Measurements from ENCODE around the gene RALGDS. TPM values are rescaled to one million over a fixed set of nuclear protein-coding genes. Genes with fewer than 3 reads are reported as not detected.

Gene RALGDS
- total RNA-seq, 1 donor = 59.0 TPM

DNA sequence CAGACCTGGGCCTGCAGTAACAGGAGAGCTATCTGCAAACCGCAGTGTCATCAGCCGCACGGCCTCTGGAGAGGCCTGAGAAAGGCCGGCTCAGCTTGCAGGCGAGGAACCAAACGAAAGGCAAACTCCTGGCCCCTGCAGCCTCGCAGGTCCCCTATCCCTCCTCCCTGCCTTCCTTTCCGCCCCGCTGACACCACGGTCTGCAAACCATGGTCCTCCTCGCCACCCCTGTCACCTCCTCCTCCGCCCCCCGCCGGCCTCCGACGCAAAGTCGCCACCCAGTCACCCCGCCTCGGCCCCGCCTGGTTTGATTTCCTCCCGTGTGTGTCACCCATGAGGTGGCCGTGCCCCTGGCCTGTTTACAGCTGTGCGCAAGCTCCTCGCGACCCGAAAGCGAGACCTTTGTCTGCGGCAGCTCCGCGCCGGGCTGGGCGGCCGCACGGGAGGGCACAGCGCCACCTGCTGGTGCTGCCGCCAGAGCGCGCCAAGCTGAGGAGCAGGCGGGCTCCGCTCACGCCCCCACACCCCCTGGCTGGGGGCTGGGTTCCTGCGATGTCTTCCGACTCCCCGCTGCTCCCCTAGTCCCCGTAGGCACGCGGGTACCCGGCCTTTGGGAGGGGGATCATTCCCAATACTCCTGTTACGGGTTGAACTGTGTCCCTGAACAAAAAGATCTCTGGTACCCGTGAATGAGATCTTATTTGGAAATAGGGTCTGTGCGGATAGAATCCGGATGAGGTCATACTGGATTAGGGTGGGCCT is 23.3 kb upstream of the RALGDS start:
- Histone ChIP-seq H3K4me3 (ENCODE audit: low read length) (peak overlapping the region; percentile 17), H3K4me1 (ENCODE audit: insufficient read depth, low read length) (peaks cover 64% of the 10 kb centered on the region), H3K27me3 (ENCODE audit: insufficient read depth, low read length) (no peaks in the 10 kb centered on the region), H3K9me3 (ENCODE audit: low read depth, low read length) (no peaks in the 10 kb centered on the region)

DNA sequence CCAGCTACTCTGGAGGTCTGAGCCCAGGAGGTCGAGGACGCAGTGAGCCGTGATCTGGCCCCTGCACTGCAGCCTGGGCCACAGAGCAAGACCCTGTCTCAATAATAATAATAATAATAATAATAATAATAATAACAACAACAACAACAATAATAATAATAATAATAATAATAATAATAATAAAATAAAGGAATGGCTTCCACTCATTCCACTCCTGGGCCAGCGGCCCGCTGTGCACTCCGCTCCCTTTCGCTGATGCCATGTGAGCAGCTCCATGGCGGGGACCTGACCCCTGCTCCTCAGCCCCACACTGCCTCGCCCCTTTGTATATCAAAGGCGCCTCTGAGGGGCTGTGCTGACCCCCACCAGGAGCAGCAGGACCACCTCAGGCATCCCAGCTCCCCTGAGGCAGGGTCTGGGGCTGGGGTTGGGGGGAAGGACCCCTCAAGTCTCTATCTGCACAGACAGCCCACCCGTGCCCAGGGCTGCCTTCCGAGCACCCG is 22.6 kb upstream of the RALGDS start:
- Histone ChIP-seq H3K9me3 (ENCODE audit: low read depth, low read length) (no peaks in the 10 kb centered on the region), H3K27me3 (ENCODE audit: insufficient read depth, low read length) (no peaks in the 10 kb centered on the region), H3K4me3 (ENCODE audit: low read length) (no peak overlapping the region), H3K4me1 (ENCODE audit: insufficient read depth, low read length) (peaks cover 63% of the 10 kb centered on the region)

DNA sequence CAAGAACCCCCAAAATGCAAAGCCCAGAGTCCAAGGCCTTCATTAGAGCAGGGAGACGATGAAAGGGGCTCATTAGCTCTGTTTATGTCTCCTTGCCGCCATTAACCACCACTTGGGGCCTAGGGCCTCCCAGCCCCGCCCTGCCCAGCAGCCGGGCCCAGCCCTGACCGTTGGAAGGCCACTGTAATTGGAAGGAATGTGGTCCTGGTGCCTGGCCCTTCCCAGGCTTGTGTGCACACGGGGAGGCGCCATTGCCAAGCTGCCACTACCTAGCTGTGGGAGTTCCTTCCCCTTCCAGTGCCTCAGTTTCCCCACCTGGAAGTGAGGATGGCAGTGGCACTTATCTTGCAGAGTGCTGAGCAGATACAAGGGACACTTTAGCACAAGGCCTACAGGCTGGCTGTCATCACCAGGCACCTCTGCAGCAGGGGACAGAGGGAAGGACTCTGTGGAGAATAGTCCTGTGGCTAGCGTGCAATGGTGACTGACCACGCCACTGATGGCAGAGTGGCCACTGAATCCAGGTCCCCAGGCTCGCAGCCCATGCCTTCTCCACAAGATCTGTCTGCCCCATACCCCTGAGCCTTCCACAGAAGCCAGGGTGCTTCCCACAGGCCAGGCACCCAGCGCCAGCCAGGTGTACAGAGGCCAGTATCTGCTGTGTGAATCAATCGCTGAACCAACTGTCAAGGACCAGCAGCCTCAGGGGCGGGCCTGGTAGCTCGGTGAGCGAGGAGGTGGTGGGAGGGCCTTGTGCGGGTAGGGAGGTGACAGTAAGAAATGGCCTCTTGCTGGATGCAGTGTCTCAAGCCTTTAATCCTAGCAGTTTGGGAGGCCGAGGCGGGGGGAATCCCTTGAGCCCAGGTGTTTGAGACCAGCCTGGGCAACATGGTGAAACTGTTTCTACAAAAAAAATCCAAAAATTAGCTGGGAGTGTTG is 21.9 kb upstream of the RALGDS start:
- Histone ChIP-seq H3K27me3 (ENCODE audit: insufficient read depth, low read length) (no peaks in the 10 kb centered on the region), H3K9me3 (ENCODE audit: low read depth, low read length) (no peaks in the 10 kb centered on the region), H3K4me1 (ENCODE audit: insufficient read depth, low read length) (peaks cover 58% of the 10 kb centered on the region), H3K4me3 (ENCODE audit: low read length) (no peak overlapping the region)

DNA sequence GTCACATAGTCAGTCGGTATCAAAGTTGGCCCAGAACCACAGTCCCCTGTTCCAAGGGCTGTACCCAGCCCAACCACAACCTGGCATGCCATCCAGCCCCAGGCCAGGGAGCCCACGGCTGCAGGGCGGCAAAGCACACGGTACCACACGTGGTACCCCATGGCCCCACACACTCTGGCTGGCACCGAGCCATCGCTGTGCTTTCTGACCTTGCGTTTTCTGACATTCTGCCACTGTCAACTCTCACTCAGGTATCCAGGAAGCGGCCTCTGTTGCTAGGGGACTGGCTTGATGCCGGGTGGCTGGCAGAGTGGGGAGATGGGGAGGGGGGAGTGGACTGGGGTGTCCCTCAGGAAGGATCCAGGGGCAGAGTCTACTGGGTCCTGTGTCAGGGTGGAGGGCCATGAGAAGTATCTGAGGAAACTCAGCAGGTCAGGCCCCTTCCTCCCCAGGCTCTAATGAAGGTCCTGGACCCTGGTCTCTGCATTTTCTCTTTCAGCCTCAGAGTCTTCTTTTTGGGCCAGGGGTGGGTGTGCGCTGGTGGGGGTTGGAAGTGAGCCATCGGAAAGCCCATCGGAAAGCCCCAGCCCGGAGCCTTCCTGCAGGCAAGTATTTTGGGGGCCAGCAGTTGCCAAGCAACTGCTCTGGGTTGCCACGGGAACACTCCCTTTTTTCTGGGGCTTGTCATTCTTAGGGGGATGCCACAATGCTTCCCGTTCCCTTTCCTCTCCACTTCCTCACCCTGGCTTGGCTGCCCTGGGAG is 21.0 kb upstream of the RALGDS start:
- Histone ChIP-seq H3K27me3 (ENCODE audit: insufficient read depth, low read length) (no peaks in the 10 kb centered on the region), H3K4me3 (ENCODE audit: low read length) (no peak overlapping the region), H3K9me3 (ENCODE audit: low read depth, low read length) (no peaks in the 10 kb centered on the region), H3K4me1 (ENCODE audit: insufficient read depth, low read length) (peaks cover 52% of the 10 kb centered on the region)

DNA sequence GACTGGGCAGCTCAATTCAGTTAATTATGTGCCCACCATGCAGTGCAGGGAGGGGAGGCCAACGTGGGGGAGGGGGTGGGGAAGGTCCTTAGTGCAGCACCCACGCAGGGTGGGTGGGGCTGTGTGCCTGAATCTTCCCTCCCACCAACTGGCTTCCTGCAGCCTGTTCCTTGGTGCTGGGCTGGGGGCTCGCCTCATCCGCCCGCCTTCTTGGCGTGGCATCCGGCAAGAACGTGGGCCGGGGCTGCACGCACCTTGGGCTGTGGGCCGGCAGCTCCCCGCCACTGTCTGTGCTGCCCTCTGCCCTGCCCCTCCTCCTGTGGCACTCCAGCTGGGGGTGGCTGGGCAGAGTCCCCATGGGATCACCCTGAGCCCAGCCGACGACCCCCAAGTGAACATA is 19.6 kb upstream of the RALGDS start:
- Histone ChIP-seq H3K27me3 (ENCODE audit: insufficient read depth, low read length) (no peaks in the 10 kb centered on the region), H3K4me1 (ENCODE audit: insufficient read depth, low read length) (peaks cover 57% of the 10 kb centered on the region), H3K4me3 (ENCODE audit: low read length) (no peak overlapping the region), H3K9me3 (ENCODE audit: low read depth, low read length) (no peaks in the 10 kb centered on the region)

DNA sequence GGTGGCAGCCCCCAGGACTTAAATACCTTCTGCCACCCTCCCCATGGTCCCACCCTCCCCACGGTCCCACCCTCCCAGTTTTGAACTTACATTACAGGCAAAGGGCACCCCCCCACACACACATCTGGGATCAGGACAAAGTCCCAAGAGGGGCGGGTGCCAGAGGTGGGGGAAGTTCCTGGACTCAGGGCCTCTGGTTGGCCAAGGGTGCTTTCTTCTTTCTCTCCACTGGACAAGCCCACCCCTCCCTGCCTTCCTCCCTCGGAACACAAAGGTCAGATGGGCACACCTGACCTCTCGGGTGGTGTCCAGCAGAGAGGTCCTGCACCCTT is 19.1 kb upstream of the RALGDS start:
- H3K4me1 ChIP-seq (ENCODE audit: insufficient read depth, low read length) = peaks cover 62% of the 10 kb centered on the region
- H3K9me3 ChIP-seq (ENCODE audit: low read depth, low read length) = no peaks in the 10 kb centered on the region
- H3K4me3 ChIP-seq (ENCODE audit: low read length) = no peak overlapping the region
- no peaks in the 10 kb centered on the region for H3K27me3 ChIP-seq (ENCODE audit: insufficient read depth, low read length)

DNA sequence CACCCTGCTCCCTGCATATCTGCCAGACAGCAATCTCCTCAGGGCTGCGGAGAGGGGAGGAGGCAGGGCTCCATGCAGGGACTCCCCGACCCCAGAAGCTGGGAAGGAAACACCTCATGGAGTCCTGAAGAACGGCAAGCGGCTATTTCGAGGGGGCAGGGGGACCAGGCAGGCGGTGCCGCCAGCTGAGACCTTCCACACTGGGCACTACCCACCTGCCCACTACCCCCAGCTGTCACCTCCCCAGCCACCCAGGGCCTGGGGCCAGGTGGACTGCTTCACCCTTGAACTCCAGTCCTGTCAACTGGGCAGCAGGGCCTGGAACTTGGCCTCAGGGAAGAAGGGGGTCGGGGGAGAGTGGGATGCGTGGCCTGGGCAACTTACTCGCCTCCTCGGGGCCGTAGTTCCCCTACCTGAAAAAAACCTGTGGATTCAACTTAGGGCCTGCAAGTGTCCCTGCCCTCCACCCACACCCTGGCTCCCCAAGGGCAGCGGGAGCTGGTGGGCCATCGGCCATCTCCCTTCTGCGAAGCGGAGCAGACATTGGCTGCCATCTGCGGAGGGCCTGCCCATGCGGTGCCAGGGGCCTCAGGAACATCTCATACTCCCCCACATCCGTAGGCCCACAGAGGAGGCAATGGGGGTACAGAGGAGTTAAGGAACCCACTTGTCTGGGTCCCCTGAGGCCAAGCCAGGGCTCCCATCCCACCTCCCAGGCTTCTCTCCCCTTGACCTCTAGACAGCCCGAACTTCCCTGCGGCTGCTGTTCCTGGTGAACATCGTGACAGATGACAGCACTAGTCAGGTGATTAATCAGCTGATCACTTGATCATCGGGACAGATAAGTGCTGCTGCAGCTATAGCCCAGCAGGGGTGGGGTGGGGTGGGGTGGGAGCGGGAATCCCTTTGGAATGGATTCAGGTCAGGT is 18.5 kb upstream of the RALGDS start:
- Histone ChIP-seq H3K9me3 (ENCODE audit: low read depth, low read length) (no peaks in the 10 kb centered on the region), H3K4me3 (ENCODE audit: low read length) (no peak overlapping the region), H3K27me3 (ENCODE audit: insufficient read depth, low read length) (no peaks in the 10 kb centered on the region), H3K4me1 (ENCODE audit: insufficient read depth, low read length) (peaks cover 62% of the 10 kb centered on the region)

DNA sequence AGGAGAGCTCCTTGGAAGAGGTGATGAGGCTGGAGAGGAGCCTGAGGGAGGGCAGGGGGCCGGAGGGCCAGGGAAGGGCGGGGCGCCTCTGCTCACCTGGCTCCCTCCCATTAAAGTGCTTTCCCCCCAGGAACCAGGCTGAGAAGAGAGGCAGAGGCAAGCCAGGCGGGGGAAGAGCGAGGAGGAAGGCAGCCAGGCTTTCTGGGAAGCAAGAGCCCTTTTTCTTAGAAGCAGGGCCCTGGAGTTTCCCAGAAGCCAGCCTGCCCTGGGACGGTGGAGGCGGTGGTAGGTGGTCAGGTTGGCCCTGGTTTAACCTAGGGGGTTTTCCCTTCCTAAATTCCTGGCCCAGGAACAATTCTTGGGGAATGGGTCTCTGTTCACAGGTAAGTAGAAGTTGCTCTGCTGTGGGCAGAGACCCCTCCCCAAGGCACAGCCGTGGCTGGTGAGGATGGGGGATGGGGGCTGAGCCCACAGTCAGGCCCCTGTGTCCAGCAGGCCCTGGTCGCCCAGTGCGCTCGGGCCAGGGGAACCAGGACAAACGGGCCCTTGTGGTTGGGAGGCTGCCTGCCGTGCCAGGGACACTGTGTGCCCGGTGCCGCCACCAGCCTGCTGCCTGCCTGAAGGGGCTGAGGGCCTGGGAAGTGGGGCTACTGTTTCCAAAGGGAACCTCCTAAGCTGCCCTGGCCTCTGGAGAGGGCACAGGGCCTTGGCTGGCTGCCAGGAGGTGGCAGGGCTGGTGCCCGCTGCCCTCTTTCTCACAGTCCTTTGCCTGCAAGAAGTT is 16.6 kb upstream of the RALGDS start:
- no peaks in the 10 kb centered on the region for H3K9me3 ChIP-seq (ENCODE audit: low read depth, low read length)
- H3K4me1 ChIP-seq (ENCODE audit: insufficient read depth, low read length) = peaks cover 62% of the 10 kb centered on the region
- H3K27me3 ChIP-seq (ENCODE audit: insufficient read depth, low read length) = no peaks in the 10 kb centered on the region
- no peak overlapping the region for H3K4me3 ChIP-seq (ENCODE audit: low read length)

DNA sequence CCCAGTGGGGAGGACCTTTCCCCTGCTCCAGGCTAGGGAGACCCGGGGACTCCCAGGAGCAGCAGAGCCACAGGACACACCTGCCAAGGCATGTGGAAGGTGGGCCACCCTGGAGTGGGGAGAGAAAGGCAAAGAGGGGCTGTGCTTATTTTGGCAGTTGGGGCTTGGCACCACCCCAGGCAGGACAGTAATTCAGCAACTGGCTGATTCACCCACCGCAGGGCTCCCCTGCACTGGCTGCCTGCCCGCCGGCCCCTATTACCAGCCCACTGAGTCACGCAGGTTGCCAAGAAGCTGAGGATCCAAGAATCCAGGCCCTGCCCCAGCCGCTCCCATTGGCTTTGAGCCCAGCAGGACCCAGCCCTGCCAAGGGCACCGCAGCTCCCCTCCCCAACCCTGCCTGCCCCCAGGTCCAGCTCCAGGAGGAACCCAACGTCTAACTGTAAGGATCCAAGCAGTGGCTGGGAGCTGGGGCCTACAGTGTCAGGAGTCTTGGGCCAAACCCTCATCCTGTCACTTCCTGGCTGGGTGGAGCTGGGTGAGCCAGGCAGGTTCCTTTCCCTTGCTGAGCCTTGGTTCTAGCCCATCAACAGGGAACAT is 14.2 kb upstream of the RALGDS start:
- Histone ChIP-seq H3K4me1 (ENCODE audit: insufficient read depth, low read length) (peaks cover 56% of the 10 kb centered on the region), H3K4me3 (ENCODE audit: low read length) (no peak overlapping the region), H3K27me3 (ENCODE audit: insufficient read depth, low read length) (no peaks in the 10 kb centered on the region), H3K9me3 (ENCODE audit: low read depth, low read length) (no peaks in the 10 kb centered on the region)

DNA sequence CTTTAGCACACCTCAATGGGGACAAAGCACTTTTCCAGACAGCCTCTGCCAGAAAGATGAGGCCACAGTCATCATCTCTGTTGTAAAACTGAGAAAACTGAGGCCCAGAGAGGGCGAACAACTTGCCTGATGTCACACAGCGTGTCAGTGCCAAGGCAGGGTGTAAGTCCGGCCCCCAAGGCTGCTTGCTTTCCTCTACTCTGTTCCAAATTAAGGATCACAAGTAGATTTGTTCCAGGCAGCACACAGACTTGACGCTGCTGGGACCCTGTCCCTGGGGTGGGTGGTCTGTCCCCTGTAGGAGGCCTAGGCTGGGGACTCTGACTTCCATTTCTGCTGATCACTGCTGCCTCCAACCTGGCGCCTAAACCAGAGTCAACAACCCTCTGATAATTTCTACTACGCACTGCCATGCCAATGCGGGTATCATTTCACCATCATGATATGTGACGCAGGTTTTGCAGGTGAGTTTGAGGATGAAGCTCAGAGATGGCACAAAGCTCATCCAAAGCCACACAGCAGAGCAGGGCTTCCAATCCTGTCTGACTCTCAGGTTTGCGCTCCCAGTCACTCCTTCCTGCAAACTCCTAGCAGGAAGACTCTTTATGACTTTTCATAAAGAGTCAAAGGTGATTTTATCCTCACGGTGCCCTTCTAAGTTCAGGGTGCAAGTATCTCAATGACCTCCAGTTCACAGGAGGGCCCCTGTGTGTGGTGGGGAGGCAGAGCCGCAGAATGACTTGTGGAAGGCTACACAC is 13.5 kb upstream of the RALGDS start:
- no peaks in the 10 kb centered on the region for H3K9me3 ChIP-seq (ENCODE audit: low read depth, low read length)

DNA sequence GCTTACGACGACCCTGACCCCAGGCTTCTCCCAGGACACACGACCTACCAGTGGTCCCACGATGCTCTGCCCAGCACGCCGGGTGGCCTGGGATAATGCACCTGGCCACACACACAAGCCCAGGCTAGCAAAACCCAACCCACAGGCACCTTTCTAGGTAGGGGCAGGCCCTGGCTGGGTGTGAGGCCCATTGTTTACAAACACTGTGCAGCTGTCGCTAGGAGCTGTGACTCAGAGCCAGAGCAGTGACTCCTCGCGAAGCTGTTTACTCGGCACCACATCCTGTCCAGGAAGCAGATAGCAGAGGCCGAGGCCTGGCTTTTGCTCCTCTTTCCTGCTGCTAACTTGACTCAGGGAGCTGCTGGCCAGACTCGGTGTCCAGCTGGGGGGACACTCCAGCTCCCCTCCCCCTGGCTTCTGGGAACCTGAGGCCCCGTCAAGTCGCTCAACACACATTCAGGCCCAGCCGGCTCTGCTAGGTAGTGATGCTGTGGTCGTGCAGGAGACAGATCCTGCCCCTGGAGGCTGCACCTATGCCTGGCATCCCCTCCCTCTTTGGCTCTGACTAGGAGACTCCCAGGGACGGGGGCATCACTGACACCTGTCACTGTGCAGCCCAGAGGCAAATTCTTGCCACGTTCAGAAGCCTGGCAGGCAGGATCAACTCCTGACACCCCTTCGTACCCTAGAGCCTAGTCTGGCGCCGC is 12.8 kb upstream of the RALGDS start:
- Histone ChIP-seq H3K4me1 (ENCODE audit: insufficient read depth, low read length) (peaks cover 64% of the 10 kb centered on the region), H3K27me3 (ENCODE audit: insufficient read depth, low read length) (no peaks in the 10 kb centered on the region), H3K9me3 (ENCODE audit: low read depth, low read length) (no peaks in the 10 kb centered on the region), H3K4me3 (ENCODE audit: low read length) (no peak overlapping the region)

More for the DNA sequence above, 13.5 kb upstream of the RALGDS start:
- H3K27me3 ChIP-seq (ENCODE audit: insufficient read depth, low read length) = no peaks in the 10 kb centered on the region
- peaks cover 56% of the 10 kb centered on the region for H3K4me1 ChIP-seq (ENCODE audit: insufficient read depth, low read length)
- H3K4me3 ChIP-seq (ENCODE audit: low read length) = no peak overlapping the region

DNA sequence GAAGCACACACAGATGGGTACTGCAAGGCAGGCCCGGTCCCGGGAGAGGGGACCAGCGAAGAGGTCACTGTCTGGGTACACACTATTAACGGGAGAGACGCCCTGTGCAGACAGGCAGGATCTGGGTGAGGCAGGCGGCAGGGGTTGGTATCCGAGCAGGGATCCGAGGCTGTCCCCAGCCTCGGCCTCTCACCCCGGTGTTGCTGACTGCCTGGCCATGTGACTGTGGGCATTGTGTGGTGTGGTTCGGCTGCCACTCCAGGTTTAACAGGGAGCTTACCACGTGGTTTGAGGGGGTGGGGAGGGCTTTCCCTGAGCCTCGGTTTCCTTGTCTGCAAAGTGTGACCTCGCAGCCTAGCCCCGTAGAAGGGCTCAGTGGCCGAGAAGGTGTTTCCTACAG is 11.1 kb upstream of the RALGDS start:
- Histone ChIP-seq H3K4me1 (ENCODE audit: insufficient read depth, low read length) (peaks cover 74% of the 10 kb centered on the region), H3K4me3 (ENCODE audit: low read length) (no peak overlapping the region), H3K27me3 (ENCODE audit: insufficient read depth, low read length) (no peaks in the 10 kb centered on the region), H3K9me3 (ENCODE audit: low read depth, low read length) (no peaks in the 10 kb centered on the region)

All from mononuclear cell (primary cell).